Motor neuron (in vitro differentiated cells): ENCODE measurements around the gene NEURL2. TPM values are rescaled to one million over a fixed set of nuclear protein-coding genes. Genes with fewer than 3 reads are reported as not detected.
"Not testable (repeated sequence)": the region's sequence is repeated elsewhere in the genome, so short reads cannot be mapped to it uniquely, and the experiment has no call there.

ENCODE experiments used
- ATAC-seq, 8 experiments: fragments of 200-7000 bp; cut with Tn5 transposase; replicated peaks in 6 of 8; 2 replicates each; pipeline ENCODE4 v1.8.0; 2021; ENCODE audit warnings: mild to moderate bottlenecking in 8 of 8, moderate library complexity in 8 of 8
- H3K27ac ChIP-seq, 2 donors: fragments of 250-450 bp; sonication (Bioruptor Pico); 2 replicates each; pipeline ENCODE4 v1.9.0; 2021; ENCODE audit warnings: antibody characterized with exemption in 2 of 2, mild to moderate bottlenecking in 2 of 2, moderate library complexity in 1 of 2
- H3K4me1 ChIP-seq, 2 donors: fragments of 250-450 bp; sonication (Bioruptor Pico); replicated peaks in 1 of 2; 2 replicates each; pipeline ENCODE4 v1.6.1; 2021; ENCODE audit warnings: antibody characterized with exemption in 2 of 2, mild to moderate bottlenecking in 2 of 2, moderate library complexity in 1 of 2
- H3K4me3 ChIP-seq, 5 donors: fragments of 250-450 bp; sonication (Bioruptor Pico); 2 replicates each; pipeline ENCODE4 v1.9.0; 2021; ENCODE audit warnings: antibody characterized with exemption in 5 of 5, mild to moderate bottlenecking in 5 of 5, moderate library complexity in 4 of 5
- WGBS, 10 experiments: fragments of 450-650 bp; shearing (Covaris generic); methylation state at CpG; one replicate each; pipeline ENCODE4 v1.0.0; 2022; 5-methylcytosine and 5-hydroxymethylcytosine counted together
- in situ Hi-C, 9 experiments: fragments of 400-800 bp; cut with MboI; loops; one replicate each; pipeline ENCODE4 v1.15.0; 2021; ENCODE audit warnings: low sequenced_read_pairs in 9 of 9, low pct_unique_long_range_greater_than_20kb in 2 of 9; ENCODE audit not compliant: unreplicated experiment in 9 of 9
- total RNA-seq, 8 experiments: library from RNA; unstranded; fragments of 300-600 nt; gene quantifications; 2 replicates each; pipeline versions ENCODE4 v1.2.3 to v1.2.4, GENCODE V29; 2022

Gene NEURL2
- total RNA-seq, 8 experiments from 2014 or later, result 4.0 to 10.8 (median 5.7) TPM

DNA sequence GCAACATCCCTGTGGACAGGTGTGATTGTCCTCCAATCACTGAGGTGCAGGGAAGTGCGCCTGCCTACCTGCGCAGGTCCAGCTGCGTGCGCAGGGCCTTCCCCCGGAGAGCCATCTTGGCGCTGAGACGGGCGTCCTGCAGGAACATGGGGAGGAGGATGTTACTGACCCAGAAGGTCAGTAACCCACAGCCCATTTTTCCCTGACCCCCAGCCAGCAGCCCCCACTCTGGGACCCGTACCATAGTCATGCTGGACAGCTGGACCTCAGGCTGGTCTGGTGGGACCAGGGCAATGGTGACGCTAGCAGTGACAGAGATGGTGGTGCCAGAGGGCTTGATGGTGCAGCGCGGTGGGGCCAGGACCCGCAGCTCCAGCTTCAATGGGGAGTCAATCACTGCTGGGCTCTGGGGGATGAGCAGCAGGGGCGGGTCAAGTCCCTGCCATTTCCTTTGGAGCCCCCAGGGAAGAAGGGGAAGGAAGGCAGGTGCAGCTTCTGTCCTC is 11.2 kb upstream of the NEURL2 start:
- peak in 2 of 8 experiments; percentile 7 to 15 for ATAC-seq

DNA sequence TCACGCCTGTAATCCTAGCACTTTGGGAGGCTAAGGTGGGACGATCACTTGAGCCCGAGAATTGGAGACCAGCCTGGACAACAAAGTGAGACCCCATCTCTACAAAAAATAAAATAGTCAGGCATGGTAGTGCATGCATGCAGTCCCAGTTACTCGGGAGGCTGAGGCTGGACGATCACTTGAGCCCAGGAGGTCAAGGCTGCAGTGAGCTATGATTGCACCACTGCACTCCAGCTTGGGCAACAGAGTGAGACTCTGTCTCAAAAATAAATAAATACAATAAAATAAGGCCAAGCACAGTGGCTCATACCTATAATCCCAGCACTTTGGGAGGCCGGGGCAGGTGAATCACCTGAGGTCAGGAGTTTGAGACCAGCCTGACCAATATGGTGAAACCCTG is 10.3 kb upstream of the NEURL2 start:
- H3K4me1 ChIP-seq, H3K27ac ChIP-seq, in situ Hi-C loops, H3K4me3 ChIP-seq, ATAC-seq: not testable (repeated sequence)
- WGBS, 10 experiments, result 80 to 100% (median 98%) methylated on average over 1 to 5 of the region's 6 CpGs; no CpG with 5 or more reads in 4 of the 10 experiments

More for the DNA sequence above, 11.2 kb upstream of the NEURL2 start:
- H3K4me1 ChIP-seq, result no peaks in the 10 kb centered on the region
- H3K27ac ChIP-seq, result no peak overlapping the region
- WGBS, 10 experiments, result 60 to 100% (median 95%) methylated on average over 1 to 5 of the region's 14 CpGs; no CpG with 5 or more reads in 4 of the 10 experiments
- in situ Hi-C loops, result no loop called here
- no peak overlapping the region for H3K4me3 ChIP-seq

DNA sequence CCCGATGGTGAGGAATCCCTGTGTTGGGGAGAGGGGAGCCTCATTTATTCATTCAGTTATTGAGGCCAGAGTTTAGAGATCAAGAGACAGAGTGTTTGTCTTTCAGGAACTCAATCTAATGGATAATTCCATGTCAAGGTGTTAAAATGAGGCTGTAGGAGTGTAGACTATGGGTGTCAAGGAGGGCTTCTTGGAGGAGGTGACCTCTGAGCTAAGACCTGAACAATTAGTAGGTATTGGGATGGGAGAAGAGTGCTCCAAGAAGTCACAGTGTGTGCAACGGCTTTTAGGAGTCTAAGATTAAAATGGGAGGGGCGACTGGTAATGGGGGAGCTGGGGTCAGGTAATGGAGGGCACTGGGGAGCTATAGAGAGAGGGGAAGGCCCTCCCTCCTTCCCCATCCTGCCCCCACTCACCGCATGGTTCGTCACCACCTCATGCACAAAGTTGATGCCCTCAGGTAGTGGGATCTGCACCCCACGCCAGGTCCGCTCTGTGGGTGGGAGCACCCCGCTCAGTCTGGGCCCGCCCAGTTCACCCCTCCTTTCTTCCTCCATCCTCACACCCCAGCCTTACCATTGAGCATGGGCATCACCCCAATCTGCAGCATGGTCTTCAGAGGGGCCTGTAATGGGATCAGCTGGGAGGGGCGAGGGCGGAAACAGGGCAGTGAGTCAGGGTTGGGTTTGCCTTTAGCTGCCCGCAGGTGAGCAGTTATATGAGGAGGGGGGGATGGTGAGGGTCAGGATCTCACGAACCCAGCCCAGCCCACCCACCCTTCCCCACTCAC is 8.2 kb upstream of the NEURL2 start:
- 86 to 100% (median 94%) methylated on average over 1 to 6 of the region's 13 CpGs; no CpG with 5 or more reads in 5 of the 10 experiments for WGBS, 10 experiments
- Histone ChIP-seq H3K4me1 (no peaks in the 10 kb centered on the region), H3K27ac (no peak overlapping the region), H3K4me3 (no peak overlapping the region)
- in situ Hi-C loops, result no loop called here
- peak in 4 of 8 experiments; percentile 18 to 29 (median 24) for ATAC-seq

DNA sequence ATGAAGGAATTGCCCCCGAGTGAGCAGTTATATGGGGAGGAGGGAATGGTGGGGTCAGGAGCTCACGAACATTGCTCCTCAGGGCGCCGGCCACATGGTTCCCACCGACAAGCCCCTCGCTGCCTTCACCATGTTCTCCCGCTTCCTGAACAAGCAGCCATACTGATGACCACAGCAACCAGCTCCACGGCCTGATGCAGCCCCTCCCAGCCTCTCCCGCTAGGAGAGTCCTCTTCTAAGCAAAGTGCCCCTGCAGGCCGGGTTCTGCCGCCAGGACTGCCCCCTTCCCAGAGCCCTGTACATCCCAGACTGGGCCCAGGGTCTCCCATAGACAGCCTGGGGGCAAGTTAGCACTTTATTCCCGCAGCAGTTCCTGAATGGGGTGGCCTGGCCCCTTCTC is 7.3 kb upstream of the NEURL2 start:
- ATAC-seq, result peak in 2 of 8 experiments; percentile 7 to 24
- Histone ChIP-seq H3K4me1 (no peaks in the 10 kb centered on the region), H3K4me3 (no peak overlapping the region), H3K27ac (no peak overlapping the region)
- 60 to 80% (median 71%) methylated on average over 1 to 3 of the region's 12 CpGs; no CpG with 5 or more reads in 6 of the 10 experiments for WGBS, 10 experiments
- in situ Hi-C loops, result no loop called here

DNA sequence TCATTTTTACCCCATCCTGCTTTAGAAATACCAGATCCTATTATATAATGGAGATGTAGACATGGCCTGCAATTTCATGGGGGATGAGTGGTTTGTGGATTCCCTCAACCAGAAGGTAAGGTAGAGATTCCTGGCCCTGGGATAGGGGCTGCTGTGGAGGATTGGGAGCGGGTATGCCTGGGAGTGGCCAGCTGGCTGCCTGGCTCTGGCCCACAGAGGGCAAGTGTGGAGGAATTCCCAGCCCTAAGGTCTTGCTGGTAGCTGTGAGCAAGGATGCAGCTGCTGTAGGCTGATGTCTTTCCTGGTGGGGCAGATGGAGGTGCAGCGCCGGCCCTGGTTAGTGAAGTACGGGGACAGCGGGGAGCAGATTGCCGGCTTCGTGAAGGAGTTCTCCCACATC is 6.7 kb upstream of the NEURL2 start:
- WGBS, 10 experiments, result 40 to 100% (median 95%) methylated on average over 1 to 7 of the region's 7 CpGs; no CpG with 5 or more reads in 4 of the 10 experiments
- no peak overlapping the region for H3K4me3 ChIP-seq
- no peak overlapping the region for H3K27ac ChIP-seq
- in situ Hi-C loops, result no loop called here
- H3K4me1 ChIP-seq, result no peaks in the 10 kb centered on the region
- ATAC-seq, result peak in 1 of 8 experiments; percentile 5

DNA sequence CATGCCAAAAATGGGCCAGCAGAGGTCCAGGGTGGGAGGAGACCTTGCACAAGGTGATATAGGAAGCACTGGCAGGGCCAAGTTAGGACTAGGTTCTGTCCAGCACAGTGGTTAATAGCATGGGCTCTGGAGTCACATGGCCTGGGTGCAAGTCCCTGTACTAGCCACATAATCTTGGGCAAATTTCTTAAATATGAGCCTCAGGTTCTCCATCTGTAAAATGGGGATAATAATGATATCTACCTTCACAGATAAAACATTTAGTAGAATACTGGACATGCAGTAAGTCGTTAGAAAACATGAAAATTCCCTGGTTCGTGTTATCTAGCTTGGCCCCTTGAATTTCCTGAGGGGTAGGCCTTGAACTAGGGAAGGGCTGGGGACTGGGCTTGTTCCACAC is 6.3 kb upstream of the NEURL2 start:
- in situ Hi-C loops, result no loop called here
- H3K4me1 ChIP-seq, result no peaks in the 10 kb centered on the region
- H3K27ac ChIP-seq, result no peak overlapping the region
- WGBS, 10 experiments, result 90 to 100% (median 96%) methylated on average over 1 to 2 of the region's 2 CpGs; no CpG with 5 or more reads in 4 of the 10 experiments
- ATAC-seq, result no peak
- H3K4me3 ChIP-seq, result no peak overlapping the region

DNA sequence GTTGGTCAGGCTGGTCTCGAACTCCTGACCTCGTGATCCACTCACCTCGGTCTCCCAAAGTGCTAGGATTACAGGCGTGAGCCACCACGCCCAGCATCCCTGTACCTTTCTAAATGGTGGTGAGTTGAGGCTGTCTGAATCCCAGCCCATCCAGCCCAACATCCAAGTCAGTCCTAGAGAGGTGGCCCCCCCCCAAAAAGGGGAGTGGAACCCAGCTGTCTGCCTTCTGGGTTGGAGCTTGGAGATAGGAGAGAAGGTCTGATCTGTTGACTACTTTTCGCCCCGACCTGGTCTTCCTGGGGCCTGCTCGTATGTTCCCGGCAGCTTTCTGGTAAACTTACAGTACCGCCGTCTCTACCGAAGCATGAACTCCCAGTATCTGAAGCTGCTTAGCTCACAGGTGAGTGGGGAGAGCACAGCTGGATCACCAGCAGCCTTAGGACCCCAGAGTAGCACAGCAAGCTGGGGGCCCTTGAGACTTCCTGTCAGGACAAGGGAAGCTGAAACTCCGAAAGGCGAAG is 5.7 kb upstream of the NEURL2 start:
- ATAC-seq, result no peak
- WGBS, 10 experiments, result 91 to 100% (median 97%) methylated on average over 1 to 8 of the region's 14 CpGs; no CpG with 5 or more reads in 3 of the 10 experiments
- Histone ChIP-seq H3K4me1 (peaks cover 5 to 6% of the 10 kb centered on the region in 2 donors), H3K4me3 (no peak overlapping the region), H3K27ac (no peak overlapping the region)
- in situ Hi-C loops, result no loop called here

DNA sequence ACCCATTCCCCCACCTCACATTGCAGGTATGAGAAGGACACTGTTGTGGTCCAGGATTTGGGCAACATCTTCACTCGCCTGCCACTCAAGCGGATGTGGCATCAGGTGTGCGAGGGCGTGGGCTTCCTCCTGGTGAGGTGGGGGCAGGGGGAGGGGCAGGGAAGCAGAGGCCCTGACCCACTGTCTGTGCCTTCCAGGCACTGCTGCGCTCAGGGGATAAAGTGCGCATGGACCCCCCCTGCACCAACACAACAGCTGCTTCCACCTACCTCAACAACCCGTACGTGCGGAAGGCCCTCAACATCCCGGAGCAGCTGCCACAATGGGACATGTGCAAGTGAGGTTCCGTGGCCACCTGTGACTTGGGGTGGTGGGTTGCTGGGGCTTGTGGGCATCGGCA is 3.8 kb upstream of the NEURL2 start:
- Histone ChIP-seq H3K4me1 (peaks cover 6 to 8% of the 10 kb centered on the region in 2 donors), H3K27ac (no peak overlapping the region), H3K4me3 (no peak overlapping the region)
- WGBS, 10 experiments, result 40 to 100% (median 40%) methylated on average over 1 of the region's 12 CpGs; no CpG with 5 or more reads in 7 of the 10 experiments
- in situ Hi-C loops, result no loop called here
- no peak for ATAC-seq

DNA sequence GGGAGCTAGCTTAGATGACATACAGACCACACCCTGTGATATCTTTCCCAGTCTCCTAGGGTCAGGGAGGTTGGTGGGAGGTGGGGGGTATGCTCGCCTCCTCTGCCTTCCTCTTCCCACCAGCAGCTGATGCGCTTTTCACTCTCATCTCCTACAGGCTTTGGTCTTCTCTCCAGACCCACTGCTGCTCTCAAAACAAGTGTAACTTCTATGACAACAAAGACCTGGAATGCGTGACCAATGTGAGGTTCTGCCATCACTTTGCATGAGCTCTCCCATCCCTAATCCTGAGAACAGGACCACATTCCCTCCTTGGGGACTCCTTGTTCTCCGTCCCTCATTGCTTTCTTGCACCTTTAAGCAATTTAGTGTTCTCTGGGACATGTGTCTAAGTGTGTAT is 2.8 kb upstream of the NEURL2 start:
- Histone ChIP-seq H3K27ac (no peak overlapping the region), H3K4me1 (peaks cover 15 to 16% of the 10 kb centered on the region in 2 donors), H3K4me3 (no peak overlapping the region)
- 14 to 100% (median 83%) methylated on average over 1 to 3 of the region's 4 CpGs; no CpG with 5 or more reads in 2 of the 10 experiments for WGBS, 10 experiments
- no peak for ATAC-seq
- in situ Hi-C loops, result no loop called here

DNA sequence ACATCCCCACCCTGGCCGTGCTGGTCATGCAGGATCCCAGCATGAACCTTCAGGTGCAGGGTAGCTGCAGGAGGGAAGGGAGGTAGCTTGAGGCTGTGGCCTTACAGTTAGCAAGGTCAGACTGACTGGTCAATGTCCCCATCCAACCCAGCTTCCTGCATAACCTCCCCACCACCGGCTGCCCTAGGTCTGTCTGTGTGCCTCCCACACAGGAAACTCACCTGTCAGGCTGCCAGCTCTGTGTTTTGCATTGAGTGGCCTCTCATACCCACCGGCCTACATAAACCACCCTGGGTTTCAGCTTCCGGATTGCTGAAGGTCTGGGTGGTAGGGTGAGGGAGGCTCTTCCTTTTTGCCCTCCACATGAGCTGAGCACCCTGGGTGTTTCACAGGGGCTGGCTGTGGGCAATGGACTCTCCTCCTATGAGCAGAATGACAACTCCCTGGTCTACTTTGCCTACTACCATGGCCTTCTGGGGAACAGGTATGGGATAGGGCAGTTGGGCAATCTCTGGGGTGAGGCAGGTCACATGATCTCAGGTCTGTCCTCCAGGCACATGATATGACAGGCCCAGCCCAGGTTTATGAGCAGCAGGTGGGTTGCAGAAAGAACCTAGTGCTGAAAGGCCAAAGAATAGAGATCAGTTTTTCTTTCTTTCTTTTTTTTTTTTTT is 2.0 kb upstream of the NEURL2 start:
- WGBS, 10 experiments, result 73 to 100% (median 83%) methylated on average over 1 to 4 of the region's 4 CpGs; no CpG with 5 or more reads in 2 of the 10 experiments
- no peak overlapping the region for H3K27ac ChIP-seq
- in situ Hi-C loops, result no loop called here
- peaks cover 15 to 16% of the 10 kb centered on the region in 2 donors for H3K4me1 ChIP-seq
- no peak overlapping the region for H3K4me3 ChIP-seq
- no peak for ATAC-seq

DNA sequence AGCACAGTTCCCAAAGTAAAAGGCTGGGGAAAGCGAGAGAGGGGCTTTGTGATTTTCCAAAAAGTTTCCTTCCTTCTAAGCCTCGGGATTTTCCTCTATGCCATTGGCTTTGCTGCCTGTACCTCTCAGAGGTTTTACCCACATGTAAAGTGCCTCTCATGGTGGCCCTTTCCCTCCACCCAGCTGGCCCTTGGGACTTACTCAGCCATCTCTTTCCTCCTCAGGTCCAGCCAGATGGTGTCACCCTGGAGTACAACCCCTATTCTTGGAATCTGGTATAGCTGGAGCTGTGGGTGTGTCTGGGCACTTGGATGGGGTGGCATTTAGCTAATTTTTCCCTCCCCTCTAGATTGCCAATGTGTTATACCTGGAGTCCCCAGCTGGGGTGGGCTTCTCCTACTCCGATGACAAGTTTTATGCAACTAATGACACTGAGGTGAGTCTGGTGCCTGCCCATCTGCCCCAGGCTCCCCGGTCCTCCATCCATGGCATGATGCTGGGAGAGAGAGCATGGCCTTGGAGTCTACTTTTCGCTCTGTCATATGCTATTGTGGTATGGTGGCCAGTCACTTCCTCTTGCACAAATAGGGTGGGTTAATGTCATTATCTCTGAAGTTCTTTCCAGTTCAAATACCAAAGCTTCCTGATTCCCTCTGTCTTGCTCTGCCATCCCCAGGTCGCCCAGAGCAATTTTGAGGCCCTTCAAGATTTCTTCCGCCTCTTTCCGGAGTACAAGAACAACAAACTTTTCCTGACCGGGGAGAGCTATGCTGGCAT is 1.2 kb upstream of the NEURL2 start:
- H3K27ac ChIP-seq, result no peak overlapping the region
- in situ Hi-C loops, result no loop called here
- peak overlapping the region; percentile 68 to 85 (median 73) for H3K4me3 ChIP-seq
- H3K4me1 ChIP-seq, result peaks cover 15 to 16% of the 10 kb centered on the region in 2 donors
- peak in 3 of 8 experiments; percentile 2 to 6 (median 5) for ATAC-seq
- whole genome bisulfite sequencing, 10 experiments, result 64 to 100% (median 80%) methylated on average over 1 to 9 of the region's 9 CpGs; no CpG with 5 or more reads in 2 of the 10 experiments
